Measurements from ENCODE around the gene ZNF628.

DNA sequence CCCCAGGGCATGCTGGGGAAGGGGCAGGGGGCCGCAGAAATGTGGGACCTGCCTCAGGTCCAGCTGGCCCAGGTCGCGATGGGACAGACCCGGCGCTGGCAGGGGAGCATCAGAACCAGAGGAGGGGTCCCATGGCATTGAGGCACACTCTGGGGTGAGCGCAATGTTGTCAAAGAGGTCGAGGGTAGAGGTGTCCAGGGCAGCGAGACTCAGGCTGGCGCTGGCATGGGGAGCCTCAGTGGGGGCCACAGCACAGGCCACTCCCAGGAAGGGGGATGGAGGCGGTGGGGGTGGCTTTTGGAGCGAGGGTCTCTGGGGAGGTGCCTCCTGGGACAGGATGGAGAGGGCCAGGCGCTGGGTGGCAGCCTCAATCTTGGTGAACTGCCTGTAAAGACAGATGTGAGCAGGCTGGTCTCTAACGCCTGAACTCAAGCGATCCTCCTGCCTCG, 12.8 kb upstream of the ZNF628 start:
- TF ChIP-seq, protein P1, sequence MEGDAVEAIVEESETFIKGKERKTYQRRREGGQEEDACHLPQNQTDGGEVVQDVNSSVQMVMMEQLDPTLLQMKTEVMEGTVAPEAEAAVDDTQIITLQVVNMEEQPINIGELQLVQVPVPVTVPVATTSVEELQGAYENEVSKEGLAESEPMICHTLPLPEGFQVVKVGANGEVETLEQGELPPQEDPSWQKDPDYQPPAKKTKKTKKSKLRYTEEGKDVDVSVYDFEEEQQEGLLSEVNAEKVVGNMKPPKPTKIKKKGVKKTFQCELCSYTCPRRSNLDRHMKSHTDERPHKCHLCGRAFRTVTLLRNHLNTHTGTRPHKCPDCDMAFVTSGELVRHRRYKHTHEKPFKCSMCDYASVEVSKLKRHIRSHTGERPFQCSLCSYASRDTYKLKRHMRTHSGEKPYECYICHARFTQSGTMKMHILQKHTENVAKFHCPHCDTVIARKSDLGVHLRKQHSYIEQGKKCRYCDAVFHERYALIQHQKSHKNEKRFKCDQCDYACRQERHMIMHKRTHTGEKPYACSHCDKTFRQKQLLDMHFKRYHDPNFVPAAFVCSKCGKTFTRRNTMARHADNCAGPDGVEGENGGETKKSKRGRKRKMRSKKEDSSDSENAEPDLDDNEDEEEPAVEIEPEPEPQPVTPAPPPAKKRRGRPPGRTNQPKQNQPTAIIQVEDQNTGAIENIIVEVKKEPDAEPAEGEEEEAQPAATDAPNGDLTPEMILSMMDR (IDR thresholded peaks at IDR 0.05; ENCODE audit: low read length), result no peak
- no peak for TF ChIP-seq EZH2 (IDR thresholded peaks at IDR 0.05; ENCODE audit: borderline replicate concordance, low read length)
